Measurements from ENCODE around the gene CAPN2. TPM values are rescaled to one million over a fixed set of nuclear protein-coding genes. Genes with fewer than 3 reads are reported as not detected.
"Not testable (repeated sequence)": the region's sequence is repeated elsewhere in the genome, so short reads cannot be mapped to it uniquely, and the experiment has no call there.

Gene CAPN2
- total RNA-seq, 4 donors from 2014 or later = 193 to 505 (median 387) TPM

DNA sequence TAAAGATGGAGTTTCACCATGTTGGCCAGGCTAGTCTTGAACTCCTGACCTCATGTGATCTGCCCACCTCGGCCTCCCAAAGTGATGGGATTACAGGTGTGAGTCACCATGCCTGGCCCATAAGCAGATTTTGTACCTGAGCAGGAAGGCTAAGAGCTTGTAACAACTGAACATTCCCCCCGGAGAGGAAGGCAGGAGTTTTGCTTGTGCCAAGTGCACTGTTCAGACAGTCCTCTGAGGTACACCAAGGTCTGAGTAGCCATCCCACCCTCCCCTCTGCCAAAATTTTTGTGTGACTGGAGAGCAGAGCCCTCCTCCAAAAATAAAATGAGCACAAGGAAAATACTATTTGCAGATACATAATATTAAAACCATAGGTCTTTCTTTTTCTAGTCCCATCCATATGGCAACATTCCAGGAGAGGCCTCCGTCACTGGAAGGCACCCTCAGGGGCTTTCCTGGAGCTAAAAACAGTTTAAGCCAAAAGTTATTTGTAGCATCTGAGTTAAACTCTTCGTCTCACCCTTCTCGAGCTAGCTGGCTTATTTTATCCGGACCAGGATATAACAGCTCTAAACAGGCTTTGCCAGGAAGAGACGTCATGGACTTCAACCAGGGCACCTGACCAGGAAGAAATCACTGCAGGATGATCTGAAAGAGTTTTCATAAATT lies 27.2 kb downstream of the CAPN2 start:
- no peaks in the 10 kb centered on the region for H3K9me3 ChIP-seq
- TF ChIP-seq, protein P1, sequence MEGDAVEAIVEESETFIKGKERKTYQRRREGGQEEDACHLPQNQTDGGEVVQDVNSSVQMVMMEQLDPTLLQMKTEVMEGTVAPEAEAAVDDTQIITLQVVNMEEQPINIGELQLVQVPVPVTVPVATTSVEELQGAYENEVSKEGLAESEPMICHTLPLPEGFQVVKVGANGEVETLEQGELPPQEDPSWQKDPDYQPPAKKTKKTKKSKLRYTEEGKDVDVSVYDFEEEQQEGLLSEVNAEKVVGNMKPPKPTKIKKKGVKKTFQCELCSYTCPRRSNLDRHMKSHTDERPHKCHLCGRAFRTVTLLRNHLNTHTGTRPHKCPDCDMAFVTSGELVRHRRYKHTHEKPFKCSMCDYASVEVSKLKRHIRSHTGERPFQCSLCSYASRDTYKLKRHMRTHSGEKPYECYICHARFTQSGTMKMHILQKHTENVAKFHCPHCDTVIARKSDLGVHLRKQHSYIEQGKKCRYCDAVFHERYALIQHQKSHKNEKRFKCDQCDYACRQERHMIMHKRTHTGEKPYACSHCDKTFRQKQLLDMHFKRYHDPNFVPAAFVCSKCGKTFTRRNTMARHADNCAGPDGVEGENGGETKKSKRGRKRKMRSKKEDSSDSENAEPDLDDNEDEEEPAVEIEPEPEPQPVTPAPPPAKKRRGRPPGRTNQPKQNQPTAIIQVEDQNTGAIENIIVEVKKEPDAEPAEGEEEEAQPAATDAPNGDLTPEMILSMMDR (IDR thresholded peaks at IDR 0.05) = no peak
- TF ChIP-seq EP300 (IDR thresholded peaks at IDR 0.05; ENCODE audit: low read depth) = no peak
- TF ChIP-seq POLR2AphosphoS5 (IDR thresholded peaks at IDR 0.05) = peak in 1 of 3 donors; percentile 12
- TF ChIP-seq POLR2A (IDR thresholded peaks at IDR 0.05) = peak; percentile 17
- intact Hi-C loops (cut with DNase I; ENCODE audit: low total_unique reads) = no loop called here
- in situ Hi-C loops (cut with MboI; ENCODE audit: low pct_ligation_motif_present in 1 of 4, low pct_unique_long_range_greater_than_20kb in 1 of 4, low sequenced_read_pairs in 3 of 4) = no loop called here
- 20 to 42% methylated on average over 1 to 7 of the region's 7 CpGs for WGBS, 2 donors (ENCODE audit: low coverage in 1 of 2)
- peaks cover 19 to 50% (median 36%) of the 10 kb centered on the region in 4 donors for H3K4me1 ChIP-seq
- H3K36me3 ChIP-seq = peaks cover 0 to 5% (median 0%) of the 10 kb centered on the region in 4 donors
- H3K4me3 ChIP-seq = no peak overlapping the region
- DNase-seq = peak; percentile 45
- H3K27me3 ChIP-seq = no peaks in the 10 kb centered on the region
- peak overlapping the region; percentile 75 to 83 (median 77) for H3K27ac ChIP-seq

DNA sequence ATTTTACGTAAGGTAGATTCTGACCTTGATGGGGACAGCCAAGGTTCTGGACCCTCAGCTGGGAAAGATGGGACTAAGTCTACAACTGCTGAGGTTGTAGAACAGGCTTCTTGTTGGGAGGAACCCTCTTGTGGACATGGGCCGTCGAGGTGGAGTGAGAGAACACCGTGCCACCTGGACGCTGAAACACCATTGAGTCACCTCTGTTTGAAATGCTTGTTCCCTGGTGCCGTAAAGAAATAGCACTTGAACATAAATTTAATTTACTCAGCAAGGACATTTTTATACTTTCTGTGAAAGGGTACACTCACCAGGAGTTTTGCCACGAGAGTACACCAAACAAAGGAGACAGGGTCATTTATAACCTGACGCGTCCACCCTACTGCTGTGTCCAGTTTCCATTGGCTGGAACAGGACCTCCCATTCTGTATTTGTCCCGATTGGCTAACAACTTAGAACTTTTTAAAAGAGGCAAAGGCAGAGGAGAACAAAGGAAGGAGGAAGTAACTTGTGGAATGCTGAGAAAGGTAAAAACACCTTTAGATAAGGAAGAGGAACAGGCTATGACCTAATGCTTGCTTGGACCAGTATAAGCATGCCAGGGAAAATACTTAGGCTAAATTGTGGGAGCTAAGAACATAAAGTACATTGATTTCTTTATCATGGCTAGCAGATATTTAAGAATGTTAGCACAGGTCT lies 27.8 kb downstream of the CAPN2 start:
- H3K4me3 ChIP-seq; DNase-seq; in situ Hi-C loops (cut with MboI; ENCODE audit: low pct_ligation_motif_present in 1 of 4, low pct_unique_long_range_greater_than_20kb in 1 of 4, low sequenced_read_pairs in 3 of 4); H3K27me3 ChIP-seq; H3K9me3 ChIP-seq; intact Hi-C loops (cut with DNase I; ENCODE audit: low total_unique reads): not testable (repeated sequence)
- Histone ChIP-seq H3K27ac (peak overlapping the region; percentile 75 to 83 (median 77)), H3K4me1 (peaks cover 19 to 47% (median 36%) of the 10 kb centered on the region in 4 donors), H3K36me3 (peaks cover 0 to 11% (median 3%) of the 10 kb centered on the region in 4 donors)
- WGBS, 2 donors (ENCODE audit: low coverage in 1 of 2) = 51 to 70% methylated on average over 7 to 10 of the region's 10 CpGs
- TF ChIP-seq POLR2AphosphoS5 (IDR thresholded peaks at IDR 0.05) = peak in 2 of 3 donors; percentile 3

DNA sequence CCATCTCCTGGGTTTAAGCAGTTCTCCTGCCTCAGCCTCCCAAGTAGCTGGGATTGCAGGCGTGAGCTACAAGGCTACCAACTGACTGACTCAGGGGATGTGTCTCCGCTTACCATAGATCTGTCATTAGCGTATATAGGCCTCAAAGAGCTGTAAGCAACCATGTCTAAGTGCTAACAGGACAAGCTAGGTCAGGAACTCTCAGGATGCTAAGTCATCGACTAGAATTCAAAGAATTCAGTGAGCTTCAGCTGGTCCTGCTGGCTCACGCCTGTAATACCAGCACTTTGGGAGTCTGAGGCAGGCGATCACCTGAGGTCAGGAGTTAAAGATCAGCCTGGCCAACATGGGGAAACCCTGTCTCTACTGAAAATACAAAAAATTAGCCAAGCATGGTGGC lies 29.5 kb downstream of the CAPN2 start:
- H3K27me3 ChIP-seq = no peaks in the 10 kb centered on the region
- no peak overlapping the region for H3K27ac ChIP-seq
- in situ Hi-C loops (cut with MboI; ENCODE audit: low pct_ligation_motif_present in 1 of 4, low pct_unique_long_range_greater_than_20kb in 1 of 4, low sequenced_read_pairs in 3 of 4) = no loop called here
- H3K9me3 ChIP-seq = no peaks in the 10 kb centered on the region
- H3K4me1 ChIP-seq = peaks cover 19 to 42% (median 33%) of the 10 kb centered on the region in 4 donors
- 97% methylated on average over 6 of the region's 6 CpGs; no CpG with 5 or more reads in 1 of the 2 donors for WGBS, 2 donors (ENCODE audit: low coverage in 1 of 2)
- TF ChIP-seq EP300 (IDR thresholded peaks at IDR 0.05; ENCODE audit: low read depth) (no peak), POLR2AphosphoS5 (IDR thresholded peaks at IDR 0.05) (no peak), POLR2A (IDR thresholded peaks at IDR 0.05) (no peak)
- TF ChIP-seq, protein P1 (IDR thresholded peaks at IDR 0.05) = no peak
- H3K36me3 ChIP-seq = peaks cover 0 to 16% (median 8%) of the 10 kb centered on the region in 4 donors
- H3K4me3 ChIP-seq = no peak overlapping the region
- no peak for DNase-seq
- intact Hi-C loops (cut with DNase I; ENCODE audit: low total_unique reads) = no loop called here

DNA sequence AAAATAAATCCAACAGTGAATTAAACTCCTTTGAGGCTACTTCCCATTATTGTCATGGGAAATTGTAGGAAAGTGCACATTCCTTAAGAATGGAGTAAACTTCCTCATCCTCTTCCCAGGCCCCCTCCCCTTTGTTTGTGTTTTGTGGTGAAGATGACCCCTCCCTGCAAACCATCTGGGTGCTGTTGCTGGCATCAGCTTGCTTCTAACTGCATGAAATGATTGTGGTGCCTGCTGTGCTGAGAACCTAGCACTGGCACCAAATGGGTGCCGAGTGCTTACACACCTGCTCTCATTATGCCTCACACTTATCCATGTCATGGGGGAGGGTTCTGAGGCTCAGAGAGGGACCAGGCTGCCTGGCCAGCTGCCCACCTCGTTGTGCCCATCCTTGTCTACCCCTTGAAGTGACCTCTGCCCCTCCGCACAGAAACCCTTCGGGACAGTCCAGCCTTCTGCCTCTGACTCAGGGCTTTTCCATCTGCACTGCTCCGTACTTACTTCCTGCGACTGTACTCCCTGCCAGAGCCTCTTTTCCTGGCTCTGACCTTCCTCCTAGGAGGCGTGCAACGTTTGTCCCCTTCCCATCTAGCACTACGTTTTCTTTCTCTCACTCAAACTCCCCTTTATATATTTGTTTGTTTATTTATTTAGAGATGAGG lies 30.6 kb downstream of the CAPN2 start:
- no peak overlapping the region for H3K4me3 ChIP-seq
- DNase-seq = no peak
- TF ChIP-seq EP300 (IDR thresholded peaks at IDR 0.05; ENCODE audit: low read depth) (no peak), POLR2AphosphoS5 (IDR thresholded peaks at IDR 0.05) (no peak), POLR2A (IDR thresholded peaks at IDR 0.05) (no peak)
- peaks cover 0 to 20% (median 10%) of the 10 kb centered on the region in 4 donors for H3K36me3 ChIP-seq
- H3K4me1 ChIP-seq = peaks cover 15 to 40% (median 26%) of the 10 kb centered on the region in 4 donors
- no peaks in the 10 kb centered on the region for H3K27me3 ChIP-seq
- WGBS, 2 donors (ENCODE audit: low coverage in 1 of 2) = 71 to 73% methylated on average over 8 to 9 of the region's 9 CpGs
- no peaks in the 10 kb centered on the region for H3K9me3 ChIP-seq
- no peak overlapping the region for H3K27ac ChIP-seq
- intact Hi-C loops (cut with DNase I; ENCODE audit: low total_unique reads) = no loop called here
- in situ Hi-C loops (cut with MboI; ENCODE audit: low pct_ligation_motif_present in 1 of 4, low pct_unique_long_range_greater_than_20kb in 1 of 4, low sequenced_read_pairs in 3 of 4) = no loop called here
